GM12801 (cell line): Measurements from ENCODE around the gene KDM8.

Experiments used
- TF ChIP-seq, protein P1 (sequence below): IDR thresholded peaks from one replicate; pipeline ENCODE4 v1.5.1; 2011; ENCODE audit warnings: control low read depth; ENCODE audit not compliant: insufficient read length; ENCODE audit errors: extremely low read depth

The KDM8 gene

GRCh38 chr16:27243725-27244362, 40.5 kb downstream of the KDM8 start:
- TF ChIP-seq, protein P1, sequence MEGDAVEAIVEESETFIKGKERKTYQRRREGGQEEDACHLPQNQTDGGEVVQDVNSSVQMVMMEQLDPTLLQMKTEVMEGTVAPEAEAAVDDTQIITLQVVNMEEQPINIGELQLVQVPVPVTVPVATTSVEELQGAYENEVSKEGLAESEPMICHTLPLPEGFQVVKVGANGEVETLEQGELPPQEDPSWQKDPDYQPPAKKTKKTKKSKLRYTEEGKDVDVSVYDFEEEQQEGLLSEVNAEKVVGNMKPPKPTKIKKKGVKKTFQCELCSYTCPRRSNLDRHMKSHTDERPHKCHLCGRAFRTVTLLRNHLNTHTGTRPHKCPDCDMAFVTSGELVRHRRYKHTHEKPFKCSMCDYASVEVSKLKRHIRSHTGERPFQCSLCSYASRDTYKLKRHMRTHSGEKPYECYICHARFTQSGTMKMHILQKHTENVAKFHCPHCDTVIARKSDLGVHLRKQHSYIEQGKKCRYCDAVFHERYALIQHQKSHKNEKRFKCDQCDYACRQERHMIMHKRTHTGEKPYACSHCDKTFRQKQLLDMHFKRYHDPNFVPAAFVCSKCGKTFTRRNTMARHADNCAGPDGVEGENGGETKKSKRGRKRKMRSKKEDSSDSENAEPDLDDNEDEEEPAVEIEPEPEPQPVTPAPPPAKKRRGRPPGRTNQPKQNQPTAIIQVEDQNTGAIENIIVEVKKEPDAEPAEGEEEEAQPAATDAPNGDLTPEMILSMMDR, result no peak

DNA sequence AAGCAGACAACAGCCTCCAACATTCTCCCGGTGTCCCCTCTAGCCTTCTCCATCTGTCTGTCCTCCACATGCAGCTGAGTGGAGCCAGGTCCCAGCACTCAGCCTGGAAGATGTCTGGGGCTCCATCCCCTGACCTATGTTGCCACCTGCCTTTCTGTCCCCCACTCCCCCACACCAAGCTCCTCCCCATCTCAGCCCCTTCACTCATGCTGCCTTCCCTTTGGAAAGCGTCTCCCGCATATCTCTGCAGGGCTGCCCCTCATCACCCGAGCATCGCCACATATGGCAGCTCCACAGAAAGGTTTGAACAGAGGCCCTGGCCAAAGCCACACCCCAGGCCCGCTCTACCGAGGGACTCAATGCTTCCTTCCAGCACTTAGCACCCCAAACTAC, 41.0 kb downstream of the KDM8 start:
- TF ChIP-seq, protein P1, result no peak

DNA sequence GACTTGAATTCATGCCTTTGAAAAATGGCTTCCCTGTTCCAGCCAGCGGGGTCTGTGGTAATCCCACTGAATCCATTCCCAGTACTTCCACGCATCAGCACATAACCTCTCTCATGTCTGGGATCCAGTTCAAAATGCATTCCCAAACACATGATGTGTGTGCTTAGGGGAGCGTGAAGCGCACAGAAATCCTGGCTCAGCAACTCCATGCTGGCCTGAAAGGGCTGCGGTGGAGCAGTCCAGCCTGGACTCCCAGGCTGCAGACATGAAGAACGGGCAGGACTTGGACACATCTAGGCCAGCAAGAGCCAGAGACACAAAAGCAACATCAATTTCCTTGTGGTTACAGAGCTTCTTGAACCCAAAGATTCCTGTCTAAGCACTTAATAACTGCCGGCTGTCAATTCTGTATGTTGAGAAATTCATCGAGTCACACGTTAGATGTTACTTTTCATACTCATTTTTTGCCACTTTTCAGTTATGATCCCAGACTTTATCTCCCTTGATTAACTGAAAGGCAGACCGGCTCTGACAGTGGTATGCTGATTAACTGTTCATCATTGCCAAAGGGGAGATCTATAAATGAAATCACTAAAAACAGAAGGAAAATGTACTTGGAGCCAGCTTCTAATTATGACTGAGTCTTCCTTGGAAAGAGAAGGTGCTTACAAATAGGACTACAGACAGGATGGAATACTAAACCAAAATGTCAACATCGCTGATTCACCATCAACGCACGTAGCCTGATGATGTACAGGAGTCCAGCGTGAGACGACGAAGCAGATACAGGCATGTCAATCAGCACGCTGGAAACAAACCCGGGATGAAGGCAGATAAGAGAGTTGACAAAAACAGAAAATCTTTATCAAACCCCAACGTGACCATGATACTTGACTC, 42.2 kb downstream of the KDM8 start:
- TF ChIP-seq, protein P1, result no peak

DNA sequence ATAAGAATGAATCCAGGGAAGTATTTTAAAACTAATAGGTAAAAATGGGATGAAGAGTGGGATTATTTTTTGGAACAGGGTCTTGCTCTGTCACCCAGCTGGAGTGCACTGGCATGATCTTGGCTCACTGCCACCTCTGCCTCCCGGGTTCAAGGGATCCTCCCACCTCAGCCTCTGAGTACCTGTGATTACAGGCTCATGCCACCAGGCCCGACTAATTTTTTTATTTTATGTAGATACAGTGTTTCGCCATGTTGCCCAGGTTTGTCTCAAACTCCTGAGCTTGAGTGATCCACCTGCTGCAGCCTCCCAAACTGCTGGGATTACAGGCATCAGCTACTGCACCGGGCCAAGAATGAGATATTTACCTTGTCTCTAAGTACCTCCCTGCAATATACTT, 43.1 kb downstream of the KDM8 start:
- TF ChIP-seq, protein P1, result no peak

- TF ChIP-seq, protein P1, result no peak
Measured at GRCh38 chr16:27248036-27248435, 44.7 kb downstream of the KDM8 start.

DNA sequence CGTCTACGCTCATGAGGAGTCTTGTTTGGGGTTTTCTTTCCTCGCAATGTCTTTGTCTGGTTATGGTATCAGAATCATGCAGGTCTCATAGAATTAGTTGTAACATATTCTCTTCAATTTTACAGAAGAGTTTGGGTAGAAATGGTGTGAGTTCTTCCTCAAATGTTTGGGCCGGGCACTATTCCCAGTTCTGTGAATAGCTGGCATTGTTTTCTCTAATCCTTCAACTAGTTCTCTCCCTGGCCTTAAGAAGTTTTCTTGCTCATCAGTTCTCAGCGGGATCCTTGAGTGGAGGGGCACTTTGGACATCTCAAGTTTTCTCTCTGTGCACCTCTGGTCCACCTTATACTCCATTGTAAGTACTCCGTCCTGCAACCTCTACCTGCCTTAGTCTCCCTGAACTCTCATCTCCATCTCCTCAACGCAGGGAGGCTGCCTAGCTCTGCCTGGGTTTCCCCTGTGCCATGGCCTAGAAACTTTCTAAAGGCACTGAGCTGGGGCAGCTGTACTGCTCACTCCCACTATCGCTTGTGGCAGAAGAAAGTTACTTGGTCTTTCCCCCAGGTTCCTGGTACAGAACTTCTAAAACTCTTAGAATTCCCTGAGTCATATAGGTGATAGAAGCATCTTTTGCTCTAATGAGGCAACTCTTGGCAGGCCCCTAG, 48.3 kb downstream of the KDM8 start:
- TF ChIP-seq, protein P1, result no peak

GRCh38 chr16:27252206-27252585, 48.9 kb downstream of the KDM8 start:
- TF ChIP-seq, protein P1, result no peak
